SH-SY5Y (cell line): Measurements from ENCODE around the gene LETM1.

Experiments used
- GATA2 ChIP-seq: IDR thresholded peaks from 2 replicates; pipeline ENCODE4 v1.6.1; 2011; ENCODE audit warnings: mild to moderate bottlenecking, low read depth, low read length
- GATA3 ChIP-seq: IDR thresholded peaks from 2 replicates; pipeline ENCODE4 v1.6.1; 2011; ENCODE audit warnings: low read depth, mild to moderate bottlenecking, low read length, moderate library complexity

LETM1 gene

DNA sequence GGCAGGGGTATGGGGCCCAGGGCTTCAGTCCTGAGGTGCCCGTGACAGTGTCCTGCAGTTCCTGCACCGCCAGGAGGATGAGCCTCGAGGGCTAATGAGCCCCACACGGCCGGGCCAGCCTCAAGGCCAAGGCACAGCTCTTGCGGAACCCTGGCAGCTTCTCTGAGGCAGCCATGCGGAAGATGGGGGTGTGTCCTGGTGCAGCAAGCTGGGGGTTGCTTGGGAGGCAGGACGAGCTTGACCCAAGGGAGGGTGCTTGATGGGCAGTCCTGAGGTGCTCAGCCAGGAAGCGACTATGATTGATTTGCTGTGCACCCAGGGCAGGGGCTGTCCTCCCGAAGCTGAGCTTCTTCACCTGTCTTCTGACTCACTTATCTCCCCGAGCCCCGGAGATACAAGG lies 72.0 kb downstream of the LETM1 start:
- TF ChIP-seq GATA2 (no peak), GATA3 (no peak)

DNA sequence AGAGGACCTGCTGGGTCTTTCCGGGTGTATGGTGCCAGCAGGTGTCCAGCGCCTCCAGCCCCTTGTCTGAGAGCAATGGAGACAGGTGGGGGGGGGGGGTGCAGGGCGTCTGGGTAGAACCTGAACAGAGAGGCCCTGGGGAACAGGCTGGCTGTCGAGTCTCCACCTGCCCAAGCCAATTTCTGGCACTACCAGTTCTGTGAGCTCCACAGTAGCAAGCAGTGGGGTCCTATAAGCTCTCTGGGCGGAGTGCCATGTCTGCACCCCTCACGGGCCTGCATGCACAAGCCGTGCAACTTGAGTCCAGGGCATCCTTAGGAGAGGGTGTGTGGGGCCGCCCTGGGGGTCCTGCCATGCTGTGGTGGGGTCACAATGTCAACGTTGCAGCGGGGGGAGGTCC lies 72.9 kb downstream of the LETM1 start:
- TF ChIP-seq GATA3, result no peak
- no peak for TF ChIP-seq GATA2

DNA sequence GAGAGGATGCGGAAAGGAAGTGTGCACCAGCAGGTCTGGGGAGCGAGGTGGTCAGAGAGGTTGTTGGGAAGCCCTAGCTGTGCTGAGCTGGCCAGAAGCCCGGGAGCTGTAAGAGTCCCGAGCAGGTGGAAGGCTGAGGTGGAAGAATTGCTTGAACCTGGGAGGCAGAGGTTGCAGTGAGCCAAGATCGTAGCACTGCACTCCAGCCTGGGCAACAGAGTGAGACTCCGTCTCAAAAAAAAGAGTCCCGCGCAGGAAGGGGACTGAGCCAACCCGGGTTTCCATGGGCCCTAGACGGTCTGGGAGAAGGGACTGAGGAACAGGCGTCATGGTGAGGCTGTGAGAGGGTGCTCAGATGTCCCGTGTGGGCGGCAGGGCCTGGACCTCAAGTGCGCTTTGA lies 75.5 kb downstream of the LETM1 start:
- TF ChIP-seq GATA3 (no peak), GATA2 (no peak)

DNA sequence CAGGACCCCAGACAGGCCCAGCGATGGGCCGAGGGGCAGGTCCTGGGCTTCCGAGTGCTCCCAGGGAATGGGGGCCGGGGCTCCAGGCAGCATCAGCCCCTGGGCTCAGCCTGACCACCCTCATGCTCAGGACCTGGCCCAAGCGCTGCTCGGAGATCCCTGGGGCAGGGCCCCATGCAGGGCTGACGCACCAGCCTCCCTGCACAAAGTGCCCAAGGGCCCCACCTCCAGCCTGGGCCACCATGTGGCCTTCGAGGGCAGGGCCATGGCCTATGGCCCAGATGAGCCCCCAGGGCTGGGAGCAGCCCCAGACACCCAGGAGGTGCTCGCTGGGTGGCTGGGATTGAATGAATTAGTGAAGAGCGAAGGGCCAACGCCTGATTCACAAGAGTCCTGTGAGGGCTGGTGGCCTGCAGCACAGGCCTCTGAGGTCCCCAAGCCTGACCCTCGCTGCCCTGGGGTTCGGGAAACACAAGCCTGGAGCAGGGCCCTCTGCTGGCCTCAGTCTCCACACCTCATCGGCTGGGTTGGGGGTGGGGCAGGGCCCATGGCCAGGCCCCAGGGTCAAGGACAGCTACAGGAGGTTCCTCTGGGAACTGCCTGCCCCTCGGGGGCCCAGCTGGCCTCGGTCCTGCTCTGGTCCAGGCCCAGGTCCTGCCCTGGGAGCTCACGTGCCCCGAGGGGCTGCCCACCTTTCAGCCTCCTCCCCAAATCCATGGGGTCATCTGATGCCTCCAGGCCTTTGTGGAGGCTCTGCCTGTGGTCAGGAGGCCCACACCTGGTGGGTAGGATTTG lies 76.2 kb downstream of the LETM1 start:
- TF ChIP-seq GATA3 (no peak), GATA2 (no peak)

DNA sequence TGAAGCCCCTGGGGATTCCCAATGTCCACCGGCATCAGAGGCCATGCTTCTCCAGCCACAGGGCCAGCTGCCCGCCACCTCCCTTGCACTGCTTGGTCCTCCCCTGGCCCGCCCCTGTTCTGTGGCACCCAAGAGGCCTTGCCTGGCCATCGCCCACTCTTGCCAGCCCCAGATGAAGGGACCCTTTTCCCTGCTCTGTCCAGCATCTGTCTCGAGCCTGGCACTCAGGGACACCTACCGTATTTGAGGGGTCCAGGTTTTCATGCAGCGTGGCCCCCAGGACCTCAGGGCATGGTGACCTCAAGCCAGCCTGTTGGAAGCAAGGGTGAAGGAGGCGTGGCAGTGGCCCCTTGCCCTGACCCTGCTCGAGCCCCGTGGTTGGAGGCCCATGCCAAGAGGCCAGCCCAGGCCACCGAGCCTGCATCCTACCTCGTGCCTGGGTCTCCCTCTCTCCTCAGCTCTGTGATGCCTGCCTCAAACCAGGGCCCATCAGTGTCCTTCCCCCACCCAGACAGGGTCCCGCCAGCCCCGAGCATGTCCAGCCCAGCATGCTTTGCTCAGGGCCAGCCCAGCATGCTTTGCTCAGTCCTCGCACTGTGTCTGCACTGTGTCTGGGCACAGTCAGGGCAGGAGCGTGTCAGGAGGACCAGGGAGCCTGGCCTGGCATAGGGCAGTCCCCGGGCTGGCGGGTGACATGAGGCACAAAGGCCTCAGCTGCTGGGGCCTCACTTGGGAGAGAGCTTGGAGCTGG lies 77.1 kb downstream of the LETM1 start:
- TF ChIP-seq GATA2, result no peak
- TF ChIP-seq GATA3, result no peak

DNA sequence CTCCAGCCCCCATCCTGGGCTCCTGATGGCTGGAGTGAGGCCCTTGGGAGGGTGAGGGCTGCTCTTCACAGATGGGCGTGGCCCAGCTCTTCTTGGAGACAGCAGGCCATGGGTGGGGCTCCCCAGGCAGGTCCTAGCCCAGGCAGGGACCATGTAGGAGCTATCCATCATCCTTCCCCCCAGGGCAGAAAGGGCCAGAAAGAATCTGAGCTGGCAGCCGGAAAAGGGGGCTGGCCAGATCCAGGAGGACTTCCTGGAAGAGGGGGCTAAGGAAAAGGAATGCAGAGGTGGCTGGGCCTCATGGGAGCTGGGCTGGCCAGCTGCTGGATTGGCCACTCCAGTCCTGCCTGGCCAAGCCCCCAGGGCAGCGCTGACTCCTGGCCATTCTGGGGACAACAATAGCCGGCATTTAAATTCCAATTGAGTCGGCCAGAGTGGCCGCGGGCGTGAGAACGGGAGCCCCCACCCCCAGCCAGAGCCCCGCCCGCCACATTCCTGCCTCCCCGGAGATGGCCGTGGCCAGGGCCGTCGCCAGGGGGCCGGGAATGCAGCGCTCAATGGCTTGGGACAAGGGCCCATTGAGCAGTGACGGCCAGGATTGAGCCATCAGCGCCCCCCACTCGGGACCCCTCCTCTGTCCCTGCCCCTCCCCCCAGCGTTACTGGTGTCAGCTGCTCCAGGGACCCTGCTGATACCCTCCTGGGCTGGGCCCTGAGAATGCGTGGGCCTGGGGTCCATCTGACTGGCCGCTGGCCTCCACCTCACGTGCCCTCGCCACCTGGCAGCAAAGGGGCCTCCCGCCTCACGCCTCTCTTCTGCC lies 77.9 kb downstream of the LETM1 start:
- no peak for TF ChIP-seq GATA3
- no peak for TF ChIP-seq GATA2

DNA sequence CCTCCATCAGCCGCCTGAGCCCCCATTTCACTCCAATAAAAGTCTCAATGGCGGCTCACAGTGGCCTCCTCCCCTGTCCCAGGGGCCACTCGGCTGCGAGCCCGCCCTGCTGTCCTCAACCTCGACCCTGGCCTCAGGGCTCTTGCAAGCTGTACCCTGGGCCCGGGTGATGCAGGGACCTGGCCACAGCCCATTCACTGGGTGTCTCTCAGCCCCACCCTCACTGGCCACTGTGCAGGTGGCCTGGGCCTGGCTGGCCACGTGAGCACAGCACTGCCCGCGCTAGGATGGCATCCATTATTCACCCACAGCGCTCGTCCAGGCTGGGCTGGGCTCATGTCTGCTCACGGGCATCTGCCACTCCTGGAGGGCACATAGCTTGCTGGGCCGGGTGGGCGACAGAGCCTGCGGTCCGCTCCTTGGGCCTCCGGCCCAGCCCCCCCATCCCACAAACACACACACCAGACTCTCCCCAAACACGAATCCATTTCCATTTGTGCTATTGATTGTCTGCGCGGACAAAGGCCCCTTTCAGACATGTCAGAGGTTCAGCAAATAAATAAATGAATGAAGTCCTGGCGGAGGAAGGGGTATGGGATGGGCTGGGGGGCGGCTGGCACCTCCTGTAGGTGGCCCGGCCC lies 79.3 kb downstream of the LETM1 start:
- TF ChIP-seq GATA3, result no peak
- TF ChIP-seq GATA2, result no peak

DNA sequence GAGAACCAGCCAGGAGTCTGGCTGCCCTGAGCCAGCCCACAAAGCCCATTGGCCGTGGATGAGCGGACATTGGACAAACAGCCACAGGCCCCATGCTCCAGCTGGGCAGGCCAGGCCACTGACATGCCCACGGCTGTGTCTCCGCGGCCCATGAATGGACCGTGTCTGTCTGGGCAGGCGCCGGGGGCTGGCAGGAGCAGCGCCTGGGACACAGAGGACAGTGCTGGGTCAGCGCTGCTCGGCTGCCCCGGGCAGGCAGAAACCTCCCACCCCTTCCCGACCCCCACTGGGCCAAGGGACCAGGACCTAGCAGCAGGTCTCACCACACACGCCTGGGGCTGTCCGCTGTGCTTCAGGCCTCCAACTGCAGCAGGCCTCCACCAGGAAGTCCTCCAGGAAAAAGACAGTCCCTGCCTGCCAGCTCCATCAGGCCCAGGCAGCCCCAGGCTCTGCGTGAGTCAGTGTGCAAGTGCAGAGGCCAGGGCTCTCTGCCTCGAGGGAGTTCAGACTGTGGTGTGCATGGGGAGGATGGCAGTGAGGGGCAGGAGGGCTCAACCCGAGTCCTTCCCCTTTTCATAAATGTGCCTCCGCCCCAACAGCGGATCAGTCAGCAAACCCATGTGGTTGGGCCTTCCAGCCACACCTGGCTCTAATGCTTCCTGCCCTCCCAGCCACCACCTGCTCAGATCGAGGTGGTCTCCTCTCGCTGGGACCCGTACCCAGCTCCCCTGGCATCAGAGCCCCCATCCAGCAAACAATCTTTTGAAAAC lies 80.0 kb downstream of the LETM1 start:
- no peak for TF ChIP-seq GATA2
- no peak for TF ChIP-seq GATA3

DNA sequence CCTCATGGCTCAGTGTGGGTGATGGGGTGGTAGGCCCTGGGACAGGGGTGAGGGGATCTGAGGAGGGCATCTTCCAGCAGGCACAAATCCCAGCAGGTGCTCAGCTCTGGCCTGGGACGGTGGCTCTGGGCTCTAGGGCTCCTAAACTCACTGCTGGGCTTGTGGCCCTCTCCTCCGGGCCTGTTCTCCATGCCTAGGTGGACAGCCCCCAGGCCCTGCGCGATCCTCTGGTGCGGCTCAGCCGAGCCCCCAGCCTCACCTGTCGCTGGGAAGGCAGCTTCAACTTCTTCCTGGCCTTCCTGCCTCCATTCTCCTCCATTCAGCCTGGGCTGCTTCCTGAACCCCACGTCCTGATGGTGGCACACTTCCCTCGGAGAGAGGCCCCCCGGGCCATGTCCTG lies 82.2 kb downstream of the LETM1 start:
- TF ChIP-seq GATA3, result no peak
- no peak for TF ChIP-seq GATA2

DNA sequence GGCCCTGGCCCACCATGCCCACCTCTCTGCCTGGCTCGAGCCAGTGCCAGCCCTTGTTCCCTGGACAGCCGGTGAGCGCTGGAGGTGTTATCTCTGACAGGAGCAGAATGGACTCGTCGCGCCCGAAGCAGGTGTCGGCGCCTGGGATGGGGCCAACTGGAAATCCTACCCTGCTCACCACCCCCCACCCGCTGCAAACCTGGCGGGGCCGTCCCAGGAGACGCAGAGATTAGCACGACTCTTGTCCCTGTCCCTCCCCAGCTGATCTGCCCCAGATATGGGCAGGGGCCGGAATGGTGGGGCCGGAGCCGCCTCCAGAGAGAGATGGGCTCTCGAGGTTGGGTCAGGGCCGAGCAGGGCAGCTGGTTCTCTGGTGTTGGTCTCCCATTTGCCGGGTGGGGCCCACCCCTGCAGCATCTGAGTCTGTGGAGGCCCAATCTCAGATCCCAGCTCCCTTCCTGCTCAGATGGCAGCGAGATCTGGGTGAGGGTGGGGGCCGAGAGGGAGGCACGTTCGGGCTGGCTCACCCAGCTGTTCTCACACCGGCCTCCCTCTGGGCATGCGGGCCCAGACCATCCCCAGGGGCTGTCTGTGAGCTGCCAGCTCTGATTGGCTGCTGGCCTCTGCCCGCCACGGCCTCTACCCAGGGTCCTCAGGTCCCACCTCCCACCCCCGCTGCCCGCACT lies 83.0 kb downstream of the LETM1 start:
- TF ChIP-seq GATA2 (0 out of 2 replicates have a peak, but pooled peaks have one; percentile 21), GATA3 (no peak)

DNA sequence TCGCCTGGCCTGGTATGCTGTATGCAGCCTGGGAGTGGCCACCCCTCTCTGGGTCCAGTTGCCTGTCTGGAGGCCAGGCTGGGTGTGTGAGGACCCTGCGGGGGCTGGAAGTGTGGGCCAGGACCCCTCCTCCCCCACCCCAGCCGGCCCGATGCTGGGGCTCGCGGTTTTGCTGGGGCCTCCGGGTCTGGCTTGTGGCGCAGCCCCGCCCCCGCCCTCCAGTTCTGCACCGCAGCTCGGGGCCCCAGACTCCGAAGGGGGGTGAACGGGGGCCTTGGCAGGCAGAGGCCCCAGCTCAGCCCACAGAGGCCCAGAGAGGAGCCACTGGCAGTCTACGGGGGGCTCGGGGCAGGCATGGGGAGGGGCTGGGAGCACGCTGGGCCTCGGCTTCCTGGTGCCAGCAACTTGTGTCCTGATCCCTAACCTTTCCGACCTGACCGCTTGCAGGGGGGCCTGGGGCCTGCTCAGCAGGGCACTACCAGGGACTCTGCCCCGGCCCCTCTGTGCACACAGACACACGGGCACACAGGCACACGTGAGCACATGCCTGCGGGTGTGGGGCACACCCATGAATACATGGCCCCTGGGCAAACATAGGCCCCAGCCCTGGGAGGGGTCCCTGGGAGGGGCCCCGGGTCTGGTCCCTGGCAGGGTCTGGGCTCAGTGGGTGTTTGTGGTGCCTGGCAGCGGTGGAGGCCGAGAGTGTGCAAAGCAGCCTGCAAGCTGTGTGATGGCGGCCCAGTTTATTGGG lies 84.2 kb downstream of the LETM1 start:
- TF ChIP-seq GATA2, result no peak
- TF ChIP-seq GATA3, result no peak

DNA sequence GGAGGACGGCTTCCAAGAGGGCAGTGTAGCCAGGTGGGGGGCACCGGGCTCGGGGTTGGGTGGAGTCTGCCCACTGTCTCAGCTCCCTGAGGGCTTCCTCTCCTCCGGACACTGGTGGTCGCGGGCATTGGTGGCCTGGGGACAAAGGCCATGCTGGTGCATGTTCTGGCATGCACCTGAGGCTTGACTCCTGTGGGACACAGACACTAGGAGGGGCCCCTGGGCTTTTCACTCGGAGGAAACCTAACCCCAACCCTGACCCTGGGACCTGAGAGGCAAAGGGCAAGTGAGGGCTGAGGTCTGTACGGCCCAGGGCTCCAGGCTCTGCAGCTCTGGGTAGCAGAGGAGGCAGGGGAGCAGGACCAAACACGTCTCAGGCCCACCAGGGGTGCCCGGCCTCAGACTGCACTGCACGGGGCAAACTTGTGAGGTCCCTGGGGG lies 85.1 kb downstream of the LETM1 start:
- TF ChIP-seq GATA3, result no peak

DNA sequence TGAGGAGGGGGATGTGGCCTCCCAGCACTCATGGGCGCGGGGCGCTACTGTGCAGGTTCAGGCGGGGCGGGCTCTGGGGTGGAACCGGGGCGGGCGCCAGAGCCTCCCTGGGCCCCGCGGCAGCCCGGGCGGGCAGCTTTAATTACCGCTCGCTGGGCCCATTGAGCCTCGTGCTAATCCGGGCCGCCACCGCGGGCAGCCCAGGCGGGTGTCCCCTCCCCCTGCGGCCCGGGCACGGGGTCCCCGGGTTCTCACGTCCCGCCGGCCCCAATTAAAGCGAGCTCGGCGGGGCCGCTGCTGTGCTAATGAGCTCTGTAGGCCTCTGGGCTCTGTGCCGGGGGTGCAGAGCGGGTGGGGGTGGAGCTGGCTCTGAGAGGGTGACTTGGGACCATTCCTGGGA lies 85.7 kb downstream of the LETM1 start:
- TF ChIP-seq GATA3 (no peak), GATA2 (no peak)

DNA sequence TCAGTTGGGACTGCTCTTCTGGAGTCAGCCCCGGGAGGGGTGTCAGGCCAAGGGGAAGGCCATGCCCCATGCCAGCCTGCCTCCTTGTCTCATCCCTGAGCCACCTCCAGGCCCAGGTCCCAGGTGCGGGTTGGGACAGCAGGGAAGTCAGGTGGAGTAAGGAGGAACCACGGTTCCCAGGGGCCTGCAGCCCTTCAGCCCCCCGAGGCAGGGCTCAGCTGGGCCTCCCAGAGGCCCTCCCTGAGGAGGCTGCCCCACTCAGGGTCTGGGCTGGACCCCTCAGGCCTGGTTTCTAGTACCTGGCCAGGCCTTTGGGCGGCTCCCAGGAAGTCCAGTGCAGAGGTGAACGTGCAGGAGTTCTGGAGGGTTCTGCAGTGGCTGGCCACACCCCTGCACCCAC lies 86.3 kb downstream of the LETM1 start:
- no peak for TF ChIP-seq GATA3
- TF ChIP-seq GATA2, result no peak
